SU-DHL-6 (cell line): ENCODE measurements around the gene RXFP2.

ENCODE experiments used
- H2AFZ ChIP-seq: fragments of 200-600 bp; sonication (generic); 2 replicates; pipeline ENCODE4 v1.6.1; 2014; ENCODE audit warnings: low read depth, mild to moderate bottlenecking, moderate library complexity, mixed read lengths, antibody characterized with exemption, low read length; ENCODE audit not compliant: severe bottlenecking
- H3F3A ChIP-seq: fragments of 200-600 bp; shearing (Covaris generic); 2 replicates; pipeline ENCODE4 v1.6.0; 2016; ENCODE audit warnings: antibody characterized with exemption, mild to moderate bottlenecking; ENCODE audit not compliant: insufficient read depth
- H3K27ac ChIP-seq: fragments of 200-600 bp; sonication (generic); 2 replicates; pipeline ENCODE4 v1.5.1; 2016; ENCODE audit warnings: low read depth, mild to moderate bottlenecking, low read length, moderate library complexity, mixed read lengths
- H3K27me3 ChIP-seq: fragments of 200-600 bp; sonication (generic), shearing (Covaris generic); 2 replicates; pipeline ENCODE4 v1.6.0; 2014; ENCODE audit warnings: mild to moderate bottlenecking, low read length
- H3K36me3 ChIP-seq: fragments of 200-600 bp; sonication (generic); 2 replicates; pipeline ENCODE4 v1.6.1; 2014; ENCODE audit warnings: mild to moderate bottlenecking, low read length, mixed read lengths
- H3K4me2 ChIP-seq: fragments of 300-600, 200-600 bp; shearing (Covaris generic), sonication (generic); 2 replicates; pipeline ENCODE4 v1.6.0; 2014; ENCODE audit warnings: low read length, low read depth, mild to moderate bottlenecking; ENCODE audit not compliant: poor library complexity, severe bottlenecking
- H3K4me3 ChIP-seq: fragments of 200-600 bp; sonication (generic); 2 replicates; pipeline ENCODE4 v1.5.1; 2014; ENCODE audit warnings: antibody characterized with exemption, low read length, mild to moderate bottlenecking, mixed read lengths; ENCODE audit not compliant: insufficient read depth, poor library complexity, severe bottlenecking
- H3K79me2 ChIP-seq: fragments of 200-600 bp; sonication (generic); 2 replicates; pipeline ENCODE4 v1.6.1; 2014; ENCODE audit warnings: mild to moderate bottlenecking, low read length, moderate library complexity; ENCODE audit not compliant: insufficient read depth
- H3K9ac ChIP-seq: fragments of 200-600 bp; sonication (generic); 2 replicates; pipeline ENCODE4 v1.7.0; 2014; ENCODE audit warnings: mild to moderate bottlenecking, low read length
- H3K9me2 ChIP-seq: fragments of 200-600 bp; sonication (generic); replicated peaks from 2 replicates; pipeline ENCODE4 v1.6.1; 2014; ENCODE audit warnings: low read length; ENCODE audit not compliant: insufficient read depth
- H3K9me3 ChIP-seq: fragments of 200-600 bp; sonication (generic); 2 replicates; pipeline ENCODE4 v1.6.1; 2014; ENCODE audit warnings: low read length, mixed read lengths; ENCODE audit not compliant: insufficient read depth
- H4K20me1 ChIP-seq: fragments of 200-600 bp; sonication (generic); 2 replicates; pipeline ENCODE4 v1.6.1; 2014; ENCODE audit warnings: low read depth, mild to moderate bottlenecking, antibody characterized with exemption, low read length, moderate library complexity, mixed read lengths
- EZH2phosphoT487 ChIP-seq: fragments of 200-600 bp; sonication (generic), shearing (Covaris generic); conservative IDR thresholded peaks from 2 replicates; pipeline ENCODE4 v1.6.1; 2018; ENCODE audit warnings: mild to moderate bottlenecking, antibody characterized with exemption, low read length, moderate library complexity, mixed read lengths
- TF ChIP-seq, protein P1 (sequence below): fragments of 200-600 bp; sonication (generic); IDR thresholded peaks from one replicate; pipeline ENCODE4 v1.5.1; 2017; ENCODE audit warnings: antibody characterized with exemption, mild to moderate bottlenecking, low read length, moderate library complexity; ENCODE audit not compliant: insufficient read depth, poor library complexity, severe bottlenecking

The RXFP2 gene

DNA sequence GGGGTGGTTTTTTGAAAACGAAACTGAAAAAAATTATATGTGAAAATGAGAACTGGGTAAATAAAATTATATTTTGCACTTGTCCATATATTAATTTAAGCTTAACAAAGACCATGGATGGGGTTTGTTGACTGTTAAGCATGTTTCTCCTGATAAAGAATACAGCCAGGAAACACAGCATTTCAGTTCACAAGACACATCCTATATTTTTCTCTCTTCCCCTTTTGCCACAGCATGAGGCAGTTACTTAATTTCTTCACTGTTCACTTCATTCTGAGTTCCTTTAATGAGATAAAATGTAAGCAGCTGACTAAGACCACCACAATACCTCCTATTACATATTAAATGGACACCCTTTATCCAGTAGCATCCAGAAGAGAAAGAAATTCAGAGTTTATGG lies 64.0 kb downstream of the RXFP2 start:
- no peaks in the 10 kb centered on the region for H4K20me1 ChIP-seq
- H3K27ac ChIP-seq = no peak overlapping the region
- no peak overlapping the region for H3K4me3 ChIP-seq
- H3K9me2 ChIP-seq = no peaks in the 10 kb centered on the region
- no peak overlapping the region for H3K4me2 ChIP-seq
- no peak overlapping the region for H2AFZ ChIP-seq
- no peaks in the 10 kb centered on the region for H3F3A ChIP-seq
- no peak overlapping the region for H3K9ac ChIP-seq
- H3K9me3 ChIP-seq = no peaks in the 10 kb centered on the region
- no peaks in the 10 kb centered on the region for H3K27me3 ChIP-seq
- TF ChIP-seq EZH2phosphoT487 = no peak
- TF ChIP-seq, protein P1, sequence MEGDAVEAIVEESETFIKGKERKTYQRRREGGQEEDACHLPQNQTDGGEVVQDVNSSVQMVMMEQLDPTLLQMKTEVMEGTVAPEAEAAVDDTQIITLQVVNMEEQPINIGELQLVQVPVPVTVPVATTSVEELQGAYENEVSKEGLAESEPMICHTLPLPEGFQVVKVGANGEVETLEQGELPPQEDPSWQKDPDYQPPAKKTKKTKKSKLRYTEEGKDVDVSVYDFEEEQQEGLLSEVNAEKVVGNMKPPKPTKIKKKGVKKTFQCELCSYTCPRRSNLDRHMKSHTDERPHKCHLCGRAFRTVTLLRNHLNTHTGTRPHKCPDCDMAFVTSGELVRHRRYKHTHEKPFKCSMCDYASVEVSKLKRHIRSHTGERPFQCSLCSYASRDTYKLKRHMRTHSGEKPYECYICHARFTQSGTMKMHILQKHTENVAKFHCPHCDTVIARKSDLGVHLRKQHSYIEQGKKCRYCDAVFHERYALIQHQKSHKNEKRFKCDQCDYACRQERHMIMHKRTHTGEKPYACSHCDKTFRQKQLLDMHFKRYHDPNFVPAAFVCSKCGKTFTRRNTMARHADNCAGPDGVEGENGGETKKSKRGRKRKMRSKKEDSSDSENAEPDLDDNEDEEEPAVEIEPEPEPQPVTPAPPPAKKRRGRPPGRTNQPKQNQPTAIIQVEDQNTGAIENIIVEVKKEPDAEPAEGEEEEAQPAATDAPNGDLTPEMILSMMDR = no peak
- H3K79me2 ChIP-seq = no peaks in the 10 kb centered on the region
- H3K36me3 ChIP-seq = no peaks in the 10 kb centered on the region

DNA sequence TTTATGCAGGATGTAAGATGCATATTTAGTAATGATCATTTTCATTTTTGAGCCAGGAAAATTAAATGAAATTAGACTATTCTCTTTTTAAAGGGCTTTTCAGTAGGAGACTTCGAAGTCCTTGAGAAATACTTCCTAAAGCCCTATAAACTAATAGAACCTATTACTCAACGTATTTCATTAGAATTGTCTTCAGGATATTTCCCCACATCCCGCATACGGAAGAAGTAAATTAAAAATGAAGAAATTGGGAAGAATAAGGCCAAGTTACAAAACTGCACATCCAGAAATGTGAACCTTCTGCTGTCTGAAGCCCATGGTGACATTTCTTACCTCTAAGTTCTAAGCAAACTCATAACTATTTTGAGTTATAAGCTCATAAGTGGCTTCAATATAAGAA lies 66.5 kb downstream of the RXFP2 start:
- Histone ChIP-seq H3K27me3 (no peaks in the 10 kb centered on the region), H4K20me1 (no peaks in the 10 kb centered on the region), H3K9me3 (no peaks in the 10 kb centered on the region), H3K36me3 (no peaks in the 10 kb centered on the region), H3K9ac (no peak overlapping the region), H3K27ac (no peak overlapping the region), H3K9me2 (no peaks in the 10 kb centered on the region), H2AFZ (no peak overlapping the region), H3K79me2 (no peaks in the 10 kb centered on the region), H3F3A (no peaks in the 10 kb centered on the region), H3K4me2 (no peak overlapping the region), H3K4me3 (no peak overlapping the region)
- TF ChIP-seq EZH2phosphoT487 = no peak
- TF ChIP-seq, protein P1 = no peak

- Histone ChIP-seq H3K4me3 (no peak overlapping the region), H3K36me3 (no peaks in the 10 kb centered on the region), H2AFZ (no peak overlapping the region), H3F3A (no peaks in the 10 kb centered on the region), H3K9ac (no peak overlapping the region), H3K27me3 (no peaks in the 10 kb centered on the region), H3K9me3 (no peaks in the 10 kb centered on the region), H3K4me2 (no peak overlapping the region), H4K20me1 (no peaks in the 10 kb centered on the region), H3K9me2 (no peaks in the 10 kb centered on the region), H3K79me2 (no peaks in the 10 kb centered on the region), H3K27ac (no peak overlapping the region)
- TF ChIP-seq, protein P1 = no peak
- TF ChIP-seq EZH2phosphoT487 = no peak
Observed at GRCh38 chr13:31807090-31807541, 67.8 kb downstream of the RXFP2 start.

- Histone ChIP-seq H3K27ac (no peak overlapping the region), H3K9me3 (no peaks in the 10 kb centered on the region), H3F3A (no peaks in the 10 kb centered on the region), H4K20me1 (no peaks in the 10 kb centered on the region), H3K9me2 (no peaks in the 10 kb centered on the region), H3K4me3 (no peak overlapping the region), H3K79me2 (no peaks in the 10 kb centered on the region), H3K27me3 (no peaks in the 10 kb centered on the region), H2AFZ (no peak overlapping the region), H3K4me2 (no peak overlapping the region), H3K9ac (no peak overlapping the region), H3K36me3 (no peaks in the 10 kb centered on the region)
- TF ChIP-seq, protein P1 = no peak
- no peak for TF ChIP-seq EZH2phosphoT487
Observed at GRCh38 chr13:31814536-31814935, 75.2 kb downstream of the RXFP2 start.
